B cell (primary cell): ENCODE data around the gene PACRG. TPM values are rescaled to one million over a fixed set of nuclear protein-coding genes. Genes with fewer than 3 reads are reported as not detected.

Experiments
- ATAC-seq: fragments of 200-7000 bp; cut with Tn5 transposase; one replicate; pipeline ENCODE4 v1.10.0; 2021; ENCODE audit warnings: low read depth, mild to moderate bottlenecking, moderate number of reproducible peaks, moderate library complexity
- CTCF ChIA-PET: fragments of 350-600 bp; sonication (Branson Sonifier 250); formaldehyde crosslinking; loops from one replicate; lab custom pipeline; 2021; ENCODE audit warnings: antibody characterized with exemption, inconsistent platforms; lab: Charles Lee
- POLR2A ChIA-PET: fragments of 350-600 bp; sonication (Branson Sonifier 250); formaldehyde crosslinking; loops from one replicate; lab custom pipeline; 2021; ENCODE audit warnings: antibody characterized with exemption; lab: Charles Lee
- DNase-seq: peaks from one replicate; pipeline ENCODE4 v3.0.0; 2013
- H2AFZ ChIP-seq: 2 replicates; pipeline ENCODE4 v1.6.1; 2012; ENCODE audit warnings: mild to moderate bottlenecking, low read depth, low read length; ENCODE audit not compliant: insufficient read depth, poor library complexity, severe bottlenecking
- H3K27ac ChIP-seq, 2 donors: 1 replicate in 1 of 2; 2 replicates in 1 of 2; pipeline ENCODE4 v1.5.1; 2012 to 2013; ENCODE audit warnings: low read length in 2 of 2, mild to moderate bottlenecking in 2 of 2, moderate library complexity in 1 of 2
- H3K27me3 ChIP-seq, 4 experiments: fragments of 200-600 bp in 1 of 4; sonication (generic) in 1 of 4; replicated peaks in 1 of 4; 1 replicate in 2 of 4; 2 replicates in 2 of 4; pipeline versions ENCODE4 v1.6.1 to v1.7.0; 2013 to 2016; ENCODE audit warnings: low read length in 3 of 4, mild to moderate bottlenecking in 2 of 4, mixed read lengths in 1 of 4, moderate library complexity in 1 of 4; ENCODE audit not compliant: insufficient read depth in 4 of 4, control insufficient read depth in 3 of 4; ENCODE audit errors: control extremely low read depth in 1 of 4
- H3K36me3 ChIP-seq, 2 experiments: replicated peaks in 1 of 2; 1 replicate in 1 of 2; 2 replicates in 1 of 2; pipeline versions ENCODE4 v1.6.1 to v1.7.1; 2013; ENCODE audit warnings: low read length in 1 of 2; ENCODE audit not compliant: insufficient read depth in 2 of 2, control insufficient read depth in 1 of 2; ENCODE audit errors: control extremely low read depth in 1 of 2, extremely low read depth in 1 of 2
- H3K4me1 ChIP-seq, 2 donors: fragments of 200-600 bp in 1 of 2; sonication (generic) in 1 of 2; 1 replicate in 1 of 2; 2 replicates in 1 of 2; pipeline versions ENCODE4 v1.5.1 to v1.6.1; 2013 to 2017; ENCODE audit warnings: low read length in 2 of 2; ENCODE audit not compliant: control insufficient read depth in 2 of 2, insufficient read depth in 2 of 2
- H3K4me2 ChIP-seq: replicated peaks from 2 replicates; pipeline ENCODE3; 2012; ENCODE audit warnings: mild to moderate bottlenecking, low read depth, low read length; ENCODE audit not compliant: poor library complexity, severe bottlenecking
- H3K4me3 ChIP-seq, 5 experiments: fragments of 200-600 bp in 1 of 5; sonication (generic) in 1 of 5; 1 replicate in 3 of 5; 2 replicates in 2 of 5; pipeline versions ENCODE4 v1.5.1 to v1.7.0; 2011 to 2016; ENCODE audit warnings: low read length in 4 of 5, mild to moderate bottlenecking in 4 of 5, low read depth in 2 of 5, control low read depth in 1 of 5, moderate library complexity in 1 of 5; ENCODE audit not compliant: insufficient read depth in 1 of 5; ENCODE audit errors: control extremely low read depth in 1 of 5, extremely low read depth in 1 of 5
- H3K79me2 ChIP-seq: fragments of 200-600 bp; sonication (generic); one replicate; pipeline ENCODE4 v1.6.0; 2016; ENCODE audit warnings: low read length; ENCODE audit not compliant: control insufficient read depth, insufficient read depth
- H3K9ac ChIP-seq: fragments of 200-600 bp; sonication (generic); 2 replicates; pipeline ENCODE4 v1.6.1; 2017; ENCODE audit warnings: mild to moderate bottlenecking, low read length, moderate library complexity
- H3K9me3 ChIP-seq, 3 donors: one replicate each; pipeline versions ENCODE4 v1.6.1 to v1.7.1; 2013; ENCODE audit warnings: low read length in 2 of 3; ENCODE audit not compliant: control insufficient read depth in 2 of 3, insufficient read depth in 1 of 3; ENCODE audit errors: control extremely low read depth in 1 of 3
- H4K20me1 ChIP-seq: 2 replicates; pipeline ENCODE4 v1.6.0; 2012; ENCODE audit warnings: mild to moderate bottlenecking, low read length; ENCODE audit not compliant: insufficient read depth, control insufficient read depth, poor library complexity, severe bottlenecking
- H3K27ac Mint-ChIP-seq: one replicate; pipeline ENCODE4 v1.8.0; 2021; ENCODE audit warnings: mixed read lengths
- H3K27me3 Mint-ChIP-seq: one replicate; pipeline ENCODE4 v1.8.0; 2021; ENCODE audit warnings: mixed read lengths
- H3K4me1 Mint-ChIP-seq: one replicate; pipeline ENCODE4 v1.8.0; 2021; ENCODE audit warnings: mixed read lengths
- H3K4me3 Mint-ChIP-seq: one replicate; pipeline ENCODE4 v1.8.0; 2021; ENCODE audit warnings: mixed read lengths
- H3K9me3 Mint-ChIP-seq: one replicate; pipeline ENCODE4 v1.8.0; 2022; ENCODE audit warnings: mixed read lengths; ENCODE audit not compliant: insufficient read depth
- CTCF ChIP-seq: fragments of 200-600 bp; IDR thresholded peaks from one replicate; pipeline ENCODE4 v1.8.0; 2022; ENCODE audit warnings: antibody characterized with exemption, mild to moderate bottlenecking
- EZH2 ChIP-seq: IDR thresholded peaks from 2 replicates; pipeline ENCODE4 v1.6.1; 2012; ENCODE audit warnings: borderline replicate concordance, low read depth, mild to moderate bottlenecking, moderate library complexity, low read length; ENCODE audit not compliant: insufficient read depth, poor library complexity, severe bottlenecking
- WGBS: methylation state at CpG from one replicate; pipeline ENCODE4 v1.1.5; 2013; ENCODE audit warnings: missing lambda C conversion rate; ENCODE audit not compliant: insufficient coverage; 5-methylcytosine and 5-hydroxymethylcytosine counted together
- intact Hi-C: fragments of 100-400 bp; cut with micrococcal nuclease; formaldehyde crosslinking; loops from one replicate; pipeline ENCODE4 v1.10.0; 2022
- polyA plus RNA-seq: library from polyadenylated mRNA; depleted of rRNA; stranded (reverse); fragments of >200 nt; gene quantifications from 2 replicates; pipeline ENCODE4 v1.2.3, GENCODE V29; 2012
- total RNA-seq, 2 donors: library from RNA; stranded (reverse); fragments of 120-200 nt in 1 of 2; gene quantifications; 1 replicate in 1 of 2; 2 replicates in 1 of 2; pipeline versions ENCODE4 v1.2.3 to v1.2.4, GENCODE V29; 2013 to 2022

Gene PACRG
- total and polyA plus RNA-seq, 2 donors (not counting 1 experiment from before 2014, with no cell fraction given) = not detected

- WGBS = 100% methylated on average over 5 of the region's 6 CpGs
- H3K4me3 Mint-ChIP-seq = no peak overlapping the region
- H3K9me3 Mint-ChIP-seq = peaks cover 8% of the 10 kb centered on the region
- TF ChIP-seq CTCF = no peak
- TF ChIP-seq EZH2 = no peak
- CTCF ChIA-PET = no interaction called here
- intact Hi-C loops = no loop called here
- Histone ChIP-seq H3K4me2 (no peak overlapping the region), H3K9ac (no peak overlapping the region), H3K4me1 (no peaks in the 10 kb centered on the region), H3K27me3 (no peaks in the 10 kb centered on the region), H3K79me2 (no peaks in the 10 kb centered on the region), H4K20me1 (no peaks in the 10 kb centered on the region), H3K4me3 (no peak overlapping the region), H3K36me3 (no peaks in the 10 kb centered on the region), H3K27ac (no peak overlapping the region), H2AFZ (no peak overlapping the region), H3K9me3 (peaks cover 0 to 7% (median 0%) of the 10 kb centered on the region in 3 donors)
- DNase-seq = no peak
- H3K27ac Mint-ChIP-seq = no peak overlapping the region
- POLR2A ChIA-PET = no interaction called here
- ATAC-seq = no peak
- no peaks in the 10 kb centered on the region for H3K4me1 Mint-ChIP-seq
- H3K27me3 Mint-ChIP-seq = no peaks in the 10 kb centered on the region
These were observed 12.2 kb upstream of the PACRG start for GRCh38 chr6:162715601-162716000.

GRCh38 chr6:162719528-162719927 is 8.2 kb upstream of the PACRG start:
- peaks cover 6% of the 10 kb centered on the region for H3K9me3 Mint-ChIP-seq
- no peaks in the 10 kb centered on the region for H3K36me3 ChIP-seq
- no peaks in the 10 kb centered on the region for H3K4me1 ChIP-seq
- no peak overlapping the region for H3K4me3 Mint-ChIP-seq
- H3K79me2 ChIP-seq = no peaks in the 10 kb centered on the region
- H3K27me3 Mint-ChIP-seq = no peaks in the 10 kb centered on the region
- no peak overlapping the region for H3K4me3 ChIP-seq
- H3K27me3 ChIP-seq = no peaks in the 10 kb centered on the region
- ChIA-PET POLR2A (no interaction called here), CTCF (no interaction called here)
- WGBS = no CpG with 5 or more reads among the region's 1 CpG
- no peak overlapping the region for H3K9ac ChIP-seq
- no peak overlapping the region for H3K27ac Mint-ChIP-seq
- no peak overlapping the region for H3K27ac ChIP-seq
- H3K4me1 Mint-ChIP-seq = no peaks in the 10 kb centered on the region
- peaks cover 0 to 7% (median 0%) of the 10 kb centered on the region in 3 donors for H3K9me3 ChIP-seq
- intact Hi-C loops = no loop called here
- no peaks in the 10 kb centered on the region for H4K20me1 ChIP-seq
- no peak for DNase-seq
- no peak for ATAC-seq
- no peak overlapping the region for H3K4me2 ChIP-seq
- H2AFZ ChIP-seq = no peak overlapping the region
- TF ChIP-seq CTCF = no peak
- TF ChIP-seq EZH2 = no peak
